RWPE1 (cell line): ENCODE measurements around the gene RPL10.

Source experiments
- CTCF ChIA-PET: fragments of 350-600 bp; sonication (Branson Sonifier 250); formaldehyde crosslinking; extraction: SDS; loops from one replicate; lab custom pipeline; 2021; lab: Yijun Ruan, JAX
- POLR2A ChIA-PET: fragments of 400-600 bp; formaldehyde crosslinking; extraction: SDS; loops from one replicate; lab custom pipeline; 2020; ENCODE audit warnings: antibody characterized with exemption; ENCODE audit not compliant: low non-redundant PET; lab: Yijun Ruan, JAX
- DNase-seq: peaks from one replicate; pipeline ENCODE4 v3.0.0; 2012; ENCODE audit warnings: low spot score
- H3K27ac ChIP-seq: fragments of 450-650 bp; 2 replicates; pipeline ENCODE4 v1.5.1; 2017
- TF ChIP-seq, protein P1 (sequence below): fragments of 450-650 bp; conservative IDR thresholded peaks from 2 replicates; pipeline ENCODE4 v1.5.1; 2017; ENCODE audit warnings: low read depth, mild to moderate bottlenecking

Gene RPL10

DNA sequence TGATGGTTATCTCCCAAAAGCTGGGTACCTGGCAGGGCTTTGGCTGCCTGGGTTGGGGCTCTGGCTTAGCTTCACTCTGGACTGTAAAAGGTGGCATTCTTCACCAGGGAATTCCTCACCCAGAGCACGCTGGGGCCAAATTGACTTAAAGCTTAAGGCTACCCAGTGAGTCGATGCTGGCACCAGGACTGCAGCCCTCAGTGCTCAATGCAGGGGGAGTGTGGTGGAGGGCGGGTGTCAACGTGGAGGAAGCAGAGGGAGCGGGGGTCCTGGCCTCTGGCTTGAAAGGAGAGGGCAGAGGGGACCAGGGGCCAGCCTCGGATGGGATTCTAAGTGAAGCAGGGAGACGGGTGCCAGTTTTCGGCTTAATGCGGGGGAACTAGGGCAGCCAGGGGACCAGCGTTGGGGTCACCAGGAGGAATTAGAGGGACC is 45.3 kb downstream of the RPL10 start:
- no peak for DNase-seq
- H3K27ac ChIP-seq, result peak overlapping the region; percentile 85
- ChIA-PET POLR2A (no interaction called here), CTCF (interaction anchor here (0.7 kb wide), 1 partner anchor 92 kb away, joined by 6 read pairs; no protein-coding TSS in a partner anchor)
- TF ChIP-seq, protein P1, sequence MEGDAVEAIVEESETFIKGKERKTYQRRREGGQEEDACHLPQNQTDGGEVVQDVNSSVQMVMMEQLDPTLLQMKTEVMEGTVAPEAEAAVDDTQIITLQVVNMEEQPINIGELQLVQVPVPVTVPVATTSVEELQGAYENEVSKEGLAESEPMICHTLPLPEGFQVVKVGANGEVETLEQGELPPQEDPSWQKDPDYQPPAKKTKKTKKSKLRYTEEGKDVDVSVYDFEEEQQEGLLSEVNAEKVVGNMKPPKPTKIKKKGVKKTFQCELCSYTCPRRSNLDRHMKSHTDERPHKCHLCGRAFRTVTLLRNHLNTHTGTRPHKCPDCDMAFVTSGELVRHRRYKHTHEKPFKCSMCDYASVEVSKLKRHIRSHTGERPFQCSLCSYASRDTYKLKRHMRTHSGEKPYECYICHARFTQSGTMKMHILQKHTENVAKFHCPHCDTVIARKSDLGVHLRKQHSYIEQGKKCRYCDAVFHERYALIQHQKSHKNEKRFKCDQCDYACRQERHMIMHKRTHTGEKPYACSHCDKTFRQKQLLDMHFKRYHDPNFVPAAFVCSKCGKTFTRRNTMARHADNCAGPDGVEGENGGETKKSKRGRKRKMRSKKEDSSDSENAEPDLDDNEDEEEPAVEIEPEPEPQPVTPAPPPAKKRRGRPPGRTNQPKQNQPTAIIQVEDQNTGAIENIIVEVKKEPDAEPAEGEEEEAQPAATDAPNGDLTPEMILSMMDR, result no peak

DNA sequence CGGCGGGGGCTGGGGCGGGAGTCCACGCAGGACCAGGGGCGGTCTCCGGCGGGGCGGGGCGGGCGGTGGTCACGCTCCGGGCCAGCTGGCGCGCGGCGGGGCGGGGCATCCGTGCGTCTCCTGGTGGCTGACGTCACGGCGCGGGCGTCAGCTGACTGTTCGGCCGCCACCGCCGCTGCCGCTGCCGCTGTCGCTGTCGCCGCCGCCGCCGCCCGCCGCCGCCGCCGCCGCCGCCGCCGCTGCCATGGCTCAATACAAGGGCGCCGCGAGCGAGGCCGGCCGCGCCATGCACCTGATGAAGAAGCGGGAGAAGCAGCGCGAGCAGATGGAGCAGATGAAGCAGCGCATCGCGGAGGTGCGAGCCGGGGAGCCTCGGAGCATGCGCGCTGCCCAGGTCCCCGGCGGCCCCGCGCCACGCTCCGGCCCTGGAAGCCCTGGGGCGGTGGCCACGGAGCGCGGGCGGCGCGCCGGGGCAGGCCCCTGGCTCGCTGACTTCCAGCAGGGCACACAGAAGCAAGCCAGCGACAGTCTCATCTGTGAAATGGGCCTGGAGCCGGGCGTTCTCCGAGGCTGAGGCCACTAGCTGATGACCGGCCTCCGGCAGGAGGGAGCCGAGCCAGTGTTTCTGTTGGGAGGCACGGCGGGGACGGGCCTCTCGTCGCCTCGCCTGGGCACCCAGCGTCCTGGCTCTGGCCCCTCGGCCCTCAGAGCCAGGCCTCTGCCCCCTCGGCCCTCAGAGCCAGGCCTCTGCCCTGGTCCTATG is 46.0 kb downstream of the RPL10 start, which contains the start of gene FAM50A:
Gene FAM50A (plus strand): TSS at position 150 of the 763 bp plus-strand sequence. CDS start 95 bp downstream, at position 245.
- DNase-seq, result no peak
- peak within 1 kb of the TSS; percentile 85 for H3K27ac ChIP-seq
- TF ChIP-seq, protein P1, result no peak
- ChIA-PET POLR2A (no interaction called here), CTCF (no interaction called here)

DNA sequence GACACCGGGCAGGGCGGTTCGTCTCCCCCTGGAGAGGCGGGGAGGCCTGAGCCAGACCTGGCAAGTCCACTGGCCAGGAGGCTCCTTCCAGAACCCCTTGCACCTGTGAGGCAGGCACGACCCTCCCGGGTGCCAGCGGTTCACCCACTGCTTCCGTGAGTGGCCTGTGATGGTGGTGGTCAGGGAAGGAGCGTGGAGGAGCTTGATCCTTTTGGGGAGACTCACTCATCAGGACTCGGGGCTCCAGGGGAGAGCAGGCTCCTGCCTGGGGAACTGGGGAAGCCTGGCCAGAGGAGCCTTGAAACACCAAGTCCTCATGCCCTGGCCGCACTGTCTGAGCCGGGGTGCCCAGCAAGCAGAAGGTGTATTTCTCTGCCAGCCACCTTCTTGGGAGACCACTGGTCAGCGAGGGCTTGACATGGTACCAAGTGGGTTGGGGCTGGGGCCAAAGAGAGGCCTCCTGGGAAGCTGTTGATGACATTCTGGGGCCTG is 46.6 kb downstream of the RPL10 start:
- H3K27ac ChIP-seq, result peak overlapping the region; percentile 85
- TF ChIP-seq, protein P1, result no peak
- ChIA-PET POLR2A (no interaction called here), CTCF (interaction anchor here (0.6 kb wide), 1 partner anchor 417 kb away, joined by 4 read pairs; no protein-coding TSS in a partner anchor)
- no peak for DNase-seq

DNA sequence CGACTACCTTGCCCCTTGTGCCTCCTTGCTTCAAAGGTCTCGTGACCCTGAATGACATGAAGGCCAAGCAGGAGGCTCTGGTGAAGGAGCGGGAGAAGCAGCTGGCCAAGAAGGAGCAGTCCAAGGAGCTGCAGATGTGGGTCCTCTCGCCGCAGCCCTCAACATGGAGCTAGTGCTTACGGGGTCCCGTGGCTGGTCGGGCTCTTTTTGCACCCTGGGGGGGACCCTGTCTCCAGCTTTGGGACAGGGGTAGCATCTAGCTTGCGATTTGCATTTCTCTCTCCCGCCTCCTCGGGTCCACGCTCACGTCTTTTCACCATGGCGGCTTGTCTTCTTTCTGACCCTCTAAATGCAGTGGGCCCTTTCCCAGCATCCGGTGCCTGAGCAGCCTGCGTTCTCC is 47.6 kb downstream of the RPL10 start:
- POLR2A ChIA-PET, result no interaction called here
- H3K27ac ChIP-seq, result peak overlapping the region; percentile 85; the same call in 1 of the 2 replicates
- TF ChIP-seq, protein P1, result no peak
- CTCF ChIA-PET, result interaction anchor here (0.7 kb wide), 1 partner anchor 43 kb away, joined by 4 read pairs; no protein-coding TSS in a partner anchor
- DNase-seq, result no peak

DNA sequence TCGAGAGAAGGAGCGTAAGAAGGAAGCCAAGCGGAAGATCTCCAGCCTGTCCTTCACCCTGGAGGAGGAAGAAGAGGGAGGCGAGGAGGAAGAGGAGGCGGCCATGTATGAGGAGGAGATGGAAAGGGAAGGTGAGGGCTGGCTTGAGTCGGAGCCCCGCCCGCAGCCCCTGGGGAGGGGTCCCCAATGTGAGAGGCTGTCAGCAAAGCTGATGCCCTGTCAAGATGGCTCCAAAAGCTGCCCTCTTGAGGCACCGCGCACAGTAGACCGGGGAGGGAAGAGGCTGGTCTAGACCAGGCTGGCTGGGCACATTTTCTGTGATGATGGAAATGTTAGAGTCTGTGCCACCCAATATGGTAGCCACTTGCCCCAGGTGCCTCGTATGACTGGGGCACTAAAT is 48.3 kb downstream of the RPL10 start:
- TF ChIP-seq, protein P1, result no peak
- ChIA-PET CTCF (interaction anchor here (0.7 kb wide), 1 partner anchor 44 kb away, joined by 4 read pairs; no protein-coding TSS in a partner anchor), POLR2A (no interaction called here)
- no peak for DNase-seq
- H3K27ac ChIP-seq, result peak overlapping the region; percentile 85; the same call in 1 of the 2 replicates

DNA sequence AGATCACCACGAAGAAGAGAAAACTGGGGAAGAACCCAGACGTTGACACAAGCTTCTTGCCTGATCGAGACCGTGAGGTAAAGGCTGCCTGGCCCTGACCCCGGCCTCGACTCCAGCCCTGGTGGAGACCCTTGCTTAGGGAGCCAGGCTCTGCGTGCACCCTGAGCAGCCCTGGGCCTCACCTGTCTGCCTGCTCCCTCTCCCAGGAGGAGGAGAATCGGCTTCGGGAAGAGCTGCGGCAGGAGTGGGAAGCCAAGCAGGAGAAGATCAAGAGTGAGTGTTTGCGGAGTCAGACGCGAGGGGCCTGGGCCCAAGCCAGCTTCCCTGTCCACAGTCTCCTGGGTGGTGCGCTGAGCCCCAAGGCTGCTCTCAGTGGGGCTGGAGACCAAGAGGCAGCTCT is 50.3 kb downstream of the RPL10 start:
- ChIA-PET POLR2A (no interaction called here), CTCF (no interaction called here)
- TF ChIP-seq, protein P1, result no peak
- H3K27ac ChIP-seq, result no peak overlapping the region
- DNase-seq, result no peak
